ENCODE results near the gene MACO1.

Gene MACO1

DNA sequence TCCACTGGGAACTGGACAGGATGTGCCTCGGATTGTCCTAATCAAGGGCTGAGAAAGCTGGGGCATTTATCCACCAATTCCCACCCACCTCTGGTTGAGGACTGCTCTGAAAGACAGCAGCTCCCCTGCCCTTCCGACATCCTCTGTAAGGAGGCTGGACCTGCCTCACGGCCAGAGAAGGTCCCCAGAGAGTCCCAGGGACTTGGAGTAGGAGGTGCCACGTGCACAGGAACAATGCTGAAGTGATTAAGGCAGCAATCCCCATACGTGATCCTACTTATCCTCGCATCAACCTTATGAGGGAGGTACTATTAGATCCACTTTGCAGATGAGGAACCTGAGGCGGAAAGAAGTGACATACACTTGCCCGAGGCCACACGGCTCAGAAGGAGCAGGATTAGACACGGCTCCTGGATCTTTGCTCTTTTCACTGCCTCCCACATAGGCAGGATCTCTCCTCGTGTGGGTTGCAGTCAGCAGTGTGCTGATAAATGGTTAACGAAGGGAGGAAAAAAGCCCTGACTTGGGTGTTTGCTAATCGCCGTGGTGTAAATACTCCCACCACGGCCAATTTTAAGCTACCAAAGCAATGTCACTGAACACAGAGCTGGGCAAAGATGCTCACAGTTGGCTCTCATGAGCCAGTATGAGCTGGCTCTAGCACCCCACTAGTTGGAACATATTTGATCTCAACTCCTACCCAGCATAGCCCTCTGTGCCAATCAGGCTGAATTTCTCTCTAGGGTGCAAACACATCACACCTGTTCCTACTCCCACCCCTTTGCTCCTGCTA lies 94.1 kb downstream of the MACO1 start:
- DNase-seq (ENCODE audit: low read depth) = no peak

DNA sequence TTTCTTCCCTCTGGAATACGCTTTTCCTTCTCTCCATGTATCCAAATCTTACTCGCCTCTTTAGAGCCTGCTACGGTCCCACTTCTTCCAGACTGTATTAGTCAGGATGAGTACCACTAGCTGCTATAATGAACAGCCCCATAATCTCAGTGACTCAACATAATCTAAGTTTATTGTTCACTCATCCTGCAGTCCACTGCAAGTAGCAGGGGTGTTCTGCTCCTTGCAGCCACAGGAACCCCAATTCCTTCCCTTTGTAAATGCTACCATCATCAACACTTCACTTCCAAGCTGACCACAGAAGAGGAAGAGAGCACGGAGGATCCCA lies 94.6 kb downstream of the MACO1 start:
- DNase-seq (ENCODE audit: low read depth) = no peak

GRCh38 chr1:25526753-25527152 lies 96.1 kb downstream of the MACO1 start:
- DNase-seq (ENCODE audit: low read depth) = no peak

DNA sequence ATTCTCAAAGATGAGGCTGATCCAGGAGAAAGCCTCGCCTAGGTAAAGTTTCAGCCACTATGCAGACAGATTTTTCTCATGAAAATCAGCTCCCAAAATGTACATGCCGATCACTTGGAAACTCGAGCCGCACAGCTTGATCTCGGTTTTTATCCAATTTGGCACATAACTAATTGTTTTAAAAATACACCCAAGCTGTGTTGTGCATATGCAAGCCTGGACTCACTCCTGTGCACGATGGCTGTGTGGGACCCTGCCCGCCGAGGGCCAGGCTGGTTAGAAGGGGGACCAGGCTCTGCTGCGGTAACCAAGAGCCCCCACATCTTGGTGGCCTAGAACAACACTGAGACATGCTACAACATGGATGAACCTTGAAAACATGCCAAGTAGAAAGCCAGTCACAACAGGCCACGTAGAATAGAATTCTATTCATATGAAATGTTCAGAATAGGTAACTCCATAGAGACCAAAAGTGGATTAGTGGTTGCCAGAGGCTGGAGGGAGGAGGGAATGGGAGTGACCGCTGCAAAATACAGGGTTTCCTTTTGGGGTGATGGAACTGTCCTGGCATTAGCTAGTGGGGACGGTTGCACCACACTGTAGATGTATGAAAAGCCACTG lies 96.6 kb downstream of the MACO1 start:
- DNase-seq (ENCODE audit: low read depth) = no peak

- DNase-seq (ENCODE audit: low read depth) = no peak
Measured at GRCh38 chr1:25527946-25528595, 97.4 kb downstream of the MACO1 start.

DNA sequence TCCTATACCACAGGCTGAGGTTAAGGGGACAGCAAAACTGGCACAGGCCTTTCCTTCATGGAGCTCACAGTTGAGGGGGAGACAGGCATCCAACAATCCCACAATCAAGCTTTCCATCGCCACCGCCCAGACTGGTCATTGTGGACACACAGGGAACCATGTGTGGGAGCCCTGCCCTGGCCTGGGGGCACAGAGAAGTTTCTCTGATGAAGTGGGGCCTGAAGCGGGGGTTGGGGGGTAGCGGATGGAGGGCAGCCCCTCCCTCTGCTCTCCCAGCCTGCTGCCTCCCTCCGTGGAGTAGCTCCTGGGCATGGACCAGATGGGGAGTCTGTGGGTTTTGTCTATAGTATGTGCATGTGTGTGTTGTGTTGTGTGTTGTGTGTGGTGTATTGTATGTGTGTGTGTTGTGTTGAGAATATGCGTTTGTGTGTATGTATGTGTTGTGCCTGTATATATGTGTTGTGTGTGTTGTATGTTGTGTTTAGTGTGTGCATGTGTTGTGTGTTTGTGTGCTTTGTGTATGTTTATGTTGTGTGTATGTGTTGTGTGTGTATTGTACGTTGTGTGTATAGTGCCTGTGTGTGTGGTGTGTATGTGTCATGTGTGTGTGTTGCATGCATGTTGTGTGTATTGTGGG lies 98.3 kb downstream of the MACO1 start:
- DNase-seq (ENCODE audit: low read depth) = no peak

DNA sequence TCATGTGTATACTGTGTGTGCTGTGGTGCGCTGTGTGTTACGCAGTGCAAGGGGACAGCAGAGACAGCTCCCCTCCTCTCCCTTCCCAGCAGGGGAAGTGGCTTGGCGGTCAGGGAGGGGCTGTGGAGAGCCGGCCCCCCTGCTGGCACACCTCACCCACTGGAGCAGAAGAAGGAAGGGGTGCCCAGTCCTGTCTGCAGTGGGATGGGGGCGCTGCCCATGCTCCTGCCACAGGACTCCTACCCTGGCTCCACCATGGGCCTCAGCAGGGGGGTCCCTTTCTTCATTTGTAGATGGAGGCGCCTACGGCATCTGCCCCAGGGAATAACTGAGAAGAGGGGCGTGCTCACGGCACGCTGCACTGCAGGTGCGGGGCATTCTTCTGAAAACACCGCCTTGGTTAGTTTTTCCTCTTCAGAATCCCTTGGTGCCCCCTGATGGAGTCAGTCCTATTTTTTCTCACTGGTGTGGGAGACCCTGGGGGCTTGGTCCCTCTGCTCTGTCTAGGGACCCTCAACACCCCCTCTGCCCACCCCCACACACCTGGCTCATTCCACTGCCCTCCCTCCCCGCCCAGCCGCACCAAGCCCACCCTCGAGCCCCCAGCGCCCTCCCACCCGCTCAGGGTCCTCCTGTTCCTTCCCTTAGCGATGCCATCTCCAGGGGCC lies 99.0 kb downstream of the MACO1 start:
- DNase-seq (ENCODE audit: low read depth) = no peak

DNA sequence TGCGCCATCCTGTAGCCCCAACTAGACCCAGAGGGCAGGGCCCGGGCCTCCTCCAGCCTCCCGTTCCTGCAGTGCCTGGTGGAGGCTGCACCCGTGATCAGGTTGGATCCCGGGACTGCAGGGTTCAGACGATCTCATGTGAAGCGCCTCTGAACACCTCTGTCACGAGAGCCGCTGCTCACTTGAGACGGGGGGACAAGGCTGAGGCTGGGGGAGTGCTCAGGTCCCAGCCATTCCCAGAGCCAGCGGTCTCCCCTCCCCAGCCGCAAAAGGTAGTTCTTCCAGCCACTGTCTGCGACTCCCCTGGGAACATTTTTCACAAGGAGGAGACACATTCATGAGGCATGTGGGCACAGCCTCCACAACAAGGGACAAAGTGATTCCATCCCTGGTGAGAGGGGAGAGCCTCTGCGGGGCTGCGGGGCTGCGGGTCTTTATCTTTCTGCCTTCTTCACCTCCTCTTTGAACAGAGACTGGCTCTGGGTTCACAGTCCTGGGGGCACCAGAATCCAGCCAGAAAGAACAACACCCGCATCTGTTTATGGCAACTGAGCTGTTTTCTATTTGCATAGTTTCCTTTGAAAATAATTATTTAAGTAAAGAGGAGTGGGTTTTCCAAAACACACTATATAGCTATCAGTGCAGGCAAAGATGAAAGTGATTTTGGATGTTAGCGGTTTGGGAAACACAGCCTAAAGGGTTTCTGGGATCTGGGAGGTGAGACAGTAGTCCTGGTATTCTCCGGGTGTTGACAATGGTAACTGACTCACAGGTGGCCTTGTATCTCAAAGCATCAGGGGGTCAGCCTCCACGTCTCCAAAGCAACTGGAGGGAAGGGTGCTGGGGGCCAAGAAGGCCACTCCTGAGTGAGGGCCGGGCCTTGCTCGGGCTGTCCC lies 99.7 kb downstream of the MACO1 start:
- DNase-seq (ENCODE audit: low read depth) = no peak

GRCh38 chr1:25531082-25531461 lies 100.4 kb downstream of the MACO1 start:
- no peak for DNase-seq (ENCODE audit: low read depth)

GRCh38 chr1:25532970-25533369 lies 102.3 kb downstream of the MACO1 start:
- DNase-seq (ENCODE audit: low read depth) = no peak

- no peak for DNase-seq (ENCODE audit: low read depth)
Measured at GRCh38 chr1:25533775-25534409, 103.2 kb downstream of the MACO1 start.

DNA sequence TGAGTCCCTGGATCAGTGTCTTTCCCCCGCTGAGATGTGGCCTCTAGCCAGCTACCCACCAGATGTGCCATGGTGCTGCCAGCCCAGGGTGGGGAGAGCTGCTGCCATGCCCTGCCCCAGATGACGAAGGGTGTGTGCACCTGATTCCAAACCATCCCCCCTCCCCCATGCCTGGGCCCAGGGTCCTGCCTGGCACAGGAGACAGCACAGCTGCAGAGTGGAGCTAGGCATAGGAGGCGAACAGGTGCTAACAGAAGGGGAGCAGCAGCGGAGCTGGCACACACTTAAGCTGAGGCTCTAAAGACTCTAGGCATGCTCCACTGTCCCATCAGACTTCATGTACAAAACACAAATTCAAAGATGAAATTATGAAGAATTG lies 103.7 kb downstream of the MACO1 start:
- DNase-seq (ENCODE audit: low read depth) = no peak

GRCh38 chr1:25536124-25536523 lies 105.4 kb downstream of the MACO1 start:
- DNase-seq (ENCODE audit: low read depth) = no peak

DNA sequence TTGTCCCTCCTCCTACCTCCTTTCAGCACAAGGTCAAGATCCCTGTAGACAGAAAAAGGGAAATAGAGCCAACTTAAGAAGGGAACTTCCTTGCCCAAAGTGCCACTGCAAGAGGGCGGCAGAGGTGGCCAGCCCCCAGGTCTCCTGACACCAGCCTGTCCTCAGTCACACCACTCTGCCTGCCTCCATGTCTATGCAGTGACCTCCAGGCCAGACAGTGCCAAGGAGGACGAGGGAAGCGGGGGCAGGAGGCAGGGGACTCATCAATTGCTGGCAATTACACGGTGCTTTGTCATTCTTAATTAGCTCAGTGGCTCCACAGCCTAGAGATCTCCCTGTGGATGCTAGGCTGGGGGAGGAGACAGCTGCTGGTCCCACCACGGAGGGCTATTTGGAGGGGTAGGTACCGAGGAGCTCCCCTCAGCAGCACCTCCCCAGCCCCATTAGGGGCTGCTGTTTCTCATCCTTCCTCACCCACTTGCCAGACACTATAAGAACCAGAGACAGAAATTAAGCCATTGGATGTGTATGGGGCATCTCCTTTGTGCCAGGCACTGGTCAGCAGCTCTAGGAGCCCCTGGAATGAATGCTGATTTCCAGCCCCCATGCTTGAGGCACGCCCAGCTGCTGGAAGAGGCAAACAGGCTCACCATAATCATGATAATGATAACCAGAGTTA lies 106.6 kb downstream of the MACO1 start:
- no peak for DNase-seq (ENCODE audit: low read depth)

- DNase-seq (ENCODE audit: low read depth) = no peak
Measured at GRCh38 chr1:25538191-25538767, 107.6 kb downstream of the MACO1 start.

GRCh38 chr1:25540750-25541342 lies 110.1 kb downstream of the MACO1 start:
- no peak for DNase-seq (ENCODE audit: low read depth)

GRCh38 chr1:25541425-25541824 lies 110.7 kb downstream of the MACO1 start:
- no peak for DNase-seq (ENCODE audit: low read depth)

DNA sequence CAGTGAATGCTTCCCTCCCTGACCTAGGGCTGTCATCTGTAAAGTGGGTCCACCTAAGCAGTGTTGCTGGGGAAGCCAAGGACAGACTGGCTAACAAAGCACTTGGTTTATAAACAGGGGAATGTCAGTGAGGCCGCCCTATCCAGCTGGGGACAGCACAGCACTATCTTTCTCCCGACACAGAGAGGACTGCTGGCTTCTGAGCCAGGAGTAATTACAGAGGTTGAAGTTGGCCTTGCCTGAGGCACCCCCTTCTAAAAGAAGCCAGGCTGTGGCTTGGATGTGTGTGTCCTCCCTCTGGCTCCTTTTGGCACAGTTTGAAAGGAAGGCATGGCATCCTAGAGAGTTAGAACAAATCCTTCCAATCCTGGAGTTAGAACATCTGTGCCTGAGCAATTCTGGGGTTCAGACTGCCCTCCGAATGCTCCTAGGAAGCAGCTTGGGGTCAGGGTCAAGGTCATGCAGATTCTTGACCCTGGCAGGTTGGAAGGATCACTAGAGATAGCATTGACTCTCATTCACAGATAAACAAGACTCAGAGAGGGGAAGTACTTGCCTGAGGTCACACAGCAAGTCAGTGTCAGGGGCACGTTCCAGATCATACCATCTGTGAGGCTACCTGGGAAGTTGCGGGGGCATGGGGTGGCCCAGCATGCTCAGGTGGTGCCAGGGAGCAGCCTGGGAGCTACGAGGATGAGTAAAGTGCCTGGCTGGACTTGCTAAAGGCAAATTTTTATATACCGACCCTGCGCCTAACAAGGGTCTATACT lies 111.4 kb downstream of the MACO1 start:
- no peak for DNase-seq (ENCODE audit: low read depth)

DNA sequence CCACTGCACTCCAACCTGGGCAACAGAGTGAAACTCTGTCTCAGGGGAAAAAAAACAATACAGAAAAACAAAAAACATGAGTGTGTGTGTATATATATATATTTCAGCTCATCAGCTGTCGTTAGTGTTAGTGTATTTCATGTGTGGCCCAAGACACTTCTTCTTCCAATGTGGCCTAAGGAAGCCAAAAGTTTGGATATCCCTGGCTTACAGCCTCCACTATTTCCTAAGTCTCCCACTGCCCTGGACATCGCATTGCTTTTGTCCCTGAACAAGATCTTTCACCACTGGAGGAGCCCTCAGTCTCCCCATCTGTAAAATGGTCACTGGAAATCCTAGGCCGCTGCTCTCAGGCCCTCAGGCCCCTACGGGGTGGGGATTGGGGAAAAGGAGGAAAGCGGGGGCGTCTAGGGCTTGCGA lies 112.3 kb downstream of the MACO1 start:
- DNase-seq (ENCODE audit: low read depth) = no peak
